OCI-LY1 (cell line): Measurements from ENCODE around the gene TF.

Experiments
- H2AFZ ChIP-seq: fragments of 200-600 bp; sonication (generic), shearing (Covaris generic); 2 replicates; pipeline ENCODE4 v1.6.0; 2014; ENCODE audit warnings: antibody characterized with exemption, mild to moderate bottlenecking, low read length
- H3F3A ChIP-seq: fragments of 200-600 bp; sonication (generic), shearing (Covaris generic); 2 replicates; pipeline ENCODE4 v1.6.0; 2014; ENCODE audit warnings: mild to moderate bottlenecking, antibody characterized with exemption, low read length, moderate library complexity; ENCODE audit not compliant: insufficient read depth
- H3K27ac ChIP-seq: fragments of 200-600 bp; sonication (generic); 2 replicates; pipeline ENCODE4 v1.5.1; 2014; ENCODE audit warnings: low read length, mixed run types, mild to moderate bottlenecking, low read depth; ENCODE audit not compliant: poor library complexity, severe bottlenecking
- H3K27me3 ChIP-seq: fragments of 200-600 bp; sonication (generic); 2 replicates; pipeline ENCODE4 v1.6.0; 2014; ENCODE audit warnings: antibody characterized with exemption, mild to moderate bottlenecking, low read length, moderate library complexity; ENCODE audit not compliant: insufficient read depth
- H3K36me3 ChIP-seq: fragments of 200-600 bp; sonication (generic); 2 replicates; pipeline ENCODE4 v1.6.1; 2014; ENCODE audit warnings: mild to moderate bottlenecking, antibody characterized with exemption, low read length, moderate library complexity, mixed read lengths; ENCODE audit not compliant: insufficient read depth
- H3K4me1 ChIP-seq: fragments of 200-600 bp; sonication (generic); 2 replicates; pipeline ENCODE4 v1.5.1; 2014; ENCODE audit warnings: mild to moderate bottlenecking, low read length, moderate library complexity; ENCODE audit not compliant: insufficient read depth, severe bottlenecking
- H3K4me2 ChIP-seq: fragments of 200-600 bp; sonication (generic), shearing (Covaris generic); 2 replicates; pipeline ENCODE4 v1.6.1; 2014; ENCODE audit warnings: low read length
- H3K4me3 ChIP-seq: fragments of 200-600 bp; sonication (generic); 2 replicates; pipeline ENCODE4 v1.5.1; 2014; ENCODE audit warnings: low read length, low read depth, mild to moderate bottlenecking, mixed read lengths; ENCODE audit not compliant: poor library complexity, severe bottlenecking
- H3K79me2 ChIP-seq: fragments of 200-600 bp; shearing (Covaris generic); 2 replicates; pipeline ENCODE4 v1.6.1; 2016; ENCODE audit warnings: mixed run types, low read length, mixed read lengths; ENCODE audit not compliant: insufficient read depth
- H3K9ac ChIP-seq: fragments of 200-600 bp; sonication (generic), shearing (Covaris generic); 2 replicates; pipeline ENCODE4 v1.6.1; 2014; ENCODE audit warnings: mild to moderate bottlenecking, low read length, mixed read lengths
- H3K9me2 ChIP-seq: fragments of 200-600 bp; sonication (generic), shearing (Covaris generic); 2 replicates; pipeline ENCODE4 v1.6.1; 2014; ENCODE audit warnings: low read depth, mild to moderate bottlenecking, low read length, mixed read lengths
- H3K9me3 ChIP-seq: fragments of 200-600 bp; shearing (Covaris generic); 2 replicates; pipeline ENCODE4 v1.6.1; 2014; ENCODE audit warnings: low read length, mixed read lengths
- H4K20me1 ChIP-seq: fragments of 200-600 bp; sonication (generic), shearing (Covaris generic); 2 replicates; pipeline ENCODE4 v1.6.0; 2016; ENCODE audit warnings: mild to moderate bottlenecking, low read length; ENCODE audit not compliant: insufficient read depth
- CTCF ChIP-seq: fragments of 200-600 bp; sonication (generic), shearing (Covaris generic); IDR thresholded peaks from 2 replicates; pipeline ENCODE4 v1.5.1; 2017; ENCODE audit warnings: mild to moderate bottlenecking, antibody characterized with exemption, low read length, moderate library complexity, mixed read lengths
- EZH2 ChIP-seq: fragments of 200-600 bp; sonication (generic), shearing (Covaris generic); IDR thresholded peaks from 2 replicates; pipeline ENCODE4 v1.8.0; 2017; ENCODE audit warnings: borderline replicate concordance, mixed run types, mild to moderate bottlenecking, antibody characterized with exemption, low read length, moderate library complexity, mixed read lengths

The TF gene

GRCh38 chr3:133711013-133711412 lies 35.2 kb upstream of the TF start:
- Histone ChIP-seq H3K4me3 (no peak overlapping the region), H4K20me1 (no peaks in the 10 kb centered on the region), H3K4me2 (no peak overlapping the region), H3K36me3 (no peaks in the 10 kb centered on the region), H3K9ac (no peak overlapping the region), H3K79me2 (no peaks in the 10 kb centered on the region), H3K9me2 (no peaks in the 10 kb centered on the region), H3K27ac (no peak overlapping the region), H3K27me3 (0 out of 2 replicates have a peak, but pooled peaks cover 13% of the 10 kb centered on the region), H3F3A (no peaks in the 10 kb centered on the region), H2AFZ (no peak overlapping the region), H3K4me1 (no peaks in the 10 kb centered on the region), H3K9me3 (no peaks in the 10 kb centered on the region)
- TF ChIP-seq EZH2 = no peak
- TF ChIP-seq CTCF = no peak

GRCh38 chr3:133712017-133712416 lies 34.2 kb upstream of the TF start:
- no peaks in the 10 kb centered on the region for H3K79me2 ChIP-seq
- H3K36me3 ChIP-seq = no peaks in the 10 kb centered on the region
- H4K20me1 ChIP-seq = no peaks in the 10 kb centered on the region
- no peak overlapping the region for H3K4me2 ChIP-seq
- H2AFZ ChIP-seq = no peak overlapping the region
- TF ChIP-seq EZH2 (no peak), CTCF (no peak)
- H3K4me3 ChIP-seq = no peak overlapping the region
- 0 out of 2 replicates have a peak, but pooled peaks cover 9% of the 10 kb centered on the region for H3K27me3 ChIP-seq
- no peaks in the 10 kb centered on the region for H3K9me3 ChIP-seq
- H3F3A ChIP-seq = no peaks in the 10 kb centered on the region
- no peaks in the 10 kb centered on the region for H3K4me1 ChIP-seq
- no peaks in the 10 kb centered on the region for H3K9me2 ChIP-seq
- no peak overlapping the region for H3K27ac ChIP-seq
- no peak overlapping the region for H3K9ac ChIP-seq

GRCh38 chr3:133713347-133713746 lies 32.8 kb upstream of the TF start:
- TF ChIP-seq EZH2 = no peak
- no peak for TF ChIP-seq CTCF
- Histone ChIP-seq H3K36me3 (no peaks in the 10 kb centered on the region), H3K9me2 (no peaks in the 10 kb centered on the region), H3K79me2 (no peaks in the 10 kb centered on the region), H3K27me3 (0 out of 2 replicates have a peak, but pooled peaks cover 9% of the 10 kb centered on the region), H3K9ac (no peak overlapping the region), H3K4me3 (no peak overlapping the region), H3K9me3 (no peaks in the 10 kb centered on the region), H4K20me1 (no peaks in the 10 kb centered on the region), H3F3A (no peaks in the 10 kb centered on the region), H3K27ac (no peak overlapping the region), H2AFZ (no peak overlapping the region), H3K4me2 (no peak overlapping the region), H3K4me1 (no peaks in the 10 kb centered on the region)
